RCC 7860 (cell line): ENCODE measurements around the gene ATP8A2.
"Not testable (repeated sequence)": the region's sequence is repeated elsewhere in the genome, so short reads cannot be mapped to it uniquely, and the experiment has no call there.

ENCODE experiments used
- DNase-seq: peaks from one replicate; pipeline ENCODE4 v3.0.0-alpha.2; 2015; ENCODE audit warnings: low spot score
- FAIRE-seq: peaks from 2 replicates; lab custom pipeline; 2012; peaks lifted over from hg19 to GRCh38; lab: Jason Lieb, UNC

ATP8A2 gene

DNA sequence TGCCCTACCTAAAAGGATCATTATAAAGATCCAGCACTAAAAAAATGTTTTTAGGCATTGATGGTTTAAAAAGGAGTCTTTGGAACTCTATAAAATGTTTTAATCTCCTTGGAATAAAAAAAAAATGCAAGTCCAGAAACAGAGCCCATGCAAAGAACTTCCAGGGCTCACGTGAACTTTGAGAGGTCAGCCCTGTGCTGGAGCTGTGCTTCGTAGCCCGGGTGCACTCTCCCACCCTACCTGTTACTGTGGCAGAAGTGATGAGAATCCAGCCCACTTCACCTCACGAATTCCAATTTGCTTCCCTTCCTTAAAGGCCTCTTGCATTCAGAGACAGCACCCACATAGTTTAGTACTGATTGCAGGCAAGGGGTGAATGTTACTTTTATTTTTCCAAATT lies 412.3 kb downstream of the ATP8A2 start:
- no peak for DNase-seq
- no peak for FAIRE-seq

DNA sequence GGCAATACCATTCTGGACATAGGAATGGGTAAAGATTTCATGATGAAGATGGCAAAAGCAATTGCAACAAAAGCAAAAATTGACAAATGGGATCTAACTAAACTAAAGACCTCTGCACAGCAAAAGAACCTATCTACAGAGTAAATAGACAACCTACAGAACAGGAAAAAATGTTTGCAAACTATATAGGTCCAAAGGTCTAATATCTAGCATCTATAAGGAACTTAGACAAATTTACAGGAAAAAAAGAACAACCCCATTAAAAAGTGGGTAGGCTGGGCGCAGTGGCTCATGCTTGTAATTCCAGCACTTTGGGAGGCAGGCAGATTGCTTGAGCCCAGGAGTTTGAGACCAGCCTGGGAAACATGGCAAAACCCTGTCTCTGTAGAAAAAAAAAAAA lies 418.4 kb downstream of the ATP8A2 start:
- DNase-seq, FAIRE-seq: not testable (repeated sequence)

DNA sequence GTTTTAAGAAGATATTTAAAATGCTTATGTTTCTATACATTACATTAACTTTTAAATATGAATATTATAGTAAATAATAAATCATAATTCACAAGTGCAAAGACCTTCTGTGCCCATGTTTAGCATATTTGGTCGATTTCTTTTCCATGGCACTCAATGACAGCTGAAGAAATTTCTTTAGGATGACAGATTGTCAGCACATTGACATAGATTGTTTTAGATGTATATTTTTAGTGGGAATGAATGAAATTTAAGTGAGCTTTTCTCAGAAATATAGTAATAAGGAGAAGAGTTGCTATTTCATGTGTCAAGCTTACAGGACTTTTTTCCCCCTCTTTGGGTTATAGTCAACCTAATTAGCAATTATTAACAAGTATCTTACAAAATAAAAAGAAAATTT lies 423.5 kb downstream of the ATP8A2 start:
- FAIRE-seq = no peak

GRCh38 chr13:25796474-25796873 lies 424.7 kb downstream of the ATP8A2 start:
- no peak for DNase-seq
- no peak for FAIRE-seq

More for the DNA sequence above, 423.5 kb downstream of the ATP8A2 start:
- DNase-seq = no peak

- DNase-seq = no peak
- FAIRE-seq = no peak
Observed at GRCh38 chr13:25798998-25799397, 427.2 kb downstream of the ATP8A2 start.

DNA sequence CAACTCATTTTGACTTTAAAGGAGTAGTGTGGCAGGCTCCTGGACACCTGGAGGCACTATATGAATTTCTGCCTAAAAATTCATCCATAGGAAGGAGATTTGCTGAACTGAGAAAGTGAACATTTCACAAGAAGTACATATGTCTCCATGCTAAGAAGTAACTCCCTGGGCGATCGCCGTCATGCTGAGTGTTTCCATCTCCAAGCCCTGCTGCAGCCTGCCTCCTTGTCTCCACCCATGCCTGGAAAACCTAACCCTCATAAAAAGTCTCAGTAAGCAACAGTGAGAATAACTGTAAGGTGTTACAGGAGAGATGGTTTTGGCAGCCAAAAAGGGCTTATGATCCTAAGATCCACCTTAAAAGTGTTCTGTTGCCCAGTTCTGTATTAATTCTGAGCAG lies 428.7 kb downstream of the ATP8A2 start:
- DNase-seq = no peak
- no peak for FAIRE-seq

DNA sequence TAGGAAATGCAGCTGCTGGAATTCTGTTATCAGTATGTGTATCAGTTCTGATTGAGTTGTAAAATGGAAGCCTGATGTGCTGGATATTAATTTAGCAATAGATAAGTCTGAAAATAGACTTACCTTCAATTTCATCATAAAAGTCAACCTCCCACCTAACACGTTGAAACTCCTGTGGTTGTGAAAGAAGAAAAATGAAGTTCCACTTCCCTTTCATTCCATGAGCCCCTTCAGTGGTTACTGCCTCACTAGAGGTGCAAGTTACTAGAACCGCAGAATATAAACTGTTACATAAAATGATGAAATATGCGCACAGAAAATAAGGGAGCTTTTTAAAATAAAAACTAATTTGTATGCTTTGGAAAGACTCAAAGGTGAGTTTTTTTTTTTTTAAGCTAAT lies 430.8 kb downstream of the ATP8A2 start:
- no peak for FAIRE-seq
- no peak for DNase-seq

- no peak for DNase-seq
- no peak for FAIRE-seq
Observed at GRCh38 chr13:25803641-25804040, 431.9 kb downstream of the ATP8A2 start.

GRCh38 chr13:25806264-25806974 lies 434.6 kb downstream of the ATP8A2 start:
- FAIRE-seq (peak; percentile 66), DNase-seq (peak; percentile 62)

GRCh38 chr13:25807562-25807961 lies 435.8 kb downstream of the ATP8A2 start:
- no peak for DNase-seq
- no peak for FAIRE-seq

DNA sequence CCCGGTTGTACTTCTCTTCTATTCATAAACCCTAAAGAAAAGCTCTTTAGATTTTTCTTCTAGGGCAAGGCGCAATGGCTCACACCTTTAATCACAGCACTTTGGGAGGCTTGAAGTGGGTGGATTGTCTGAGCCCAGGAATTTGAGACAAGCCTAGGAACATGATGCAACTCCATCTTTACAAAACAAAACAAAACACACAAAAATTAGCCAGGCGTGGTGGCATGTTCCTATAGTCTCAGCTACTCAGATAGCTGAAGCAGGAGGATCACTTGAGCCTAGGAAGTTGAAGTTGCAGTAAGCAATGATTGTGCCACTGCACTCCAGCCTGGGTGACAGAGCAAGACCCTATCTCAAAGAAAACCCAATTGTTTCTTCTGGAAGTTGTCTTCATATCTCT lies 439.7 kb downstream of the ATP8A2 start:
- DNase-seq (no peak), FAIRE-seq (no peak)

- DNase-seq (no peak), FAIRE-seq (no peak)
Observed at GRCh38 chr13:25816239-25816638, 444.5 kb downstream of the ATP8A2 start.

GRCh38 chr13:25819856-25820530 lies 448.2 kb downstream of the ATP8A2 start:
- FAIRE-seq = no peak

GRCh38 chr13:25821776-25822175 lies 450.0 kb downstream of the ATP8A2 start:
- no peak for FAIRE-seq
- no peak for DNase-seq

More at GRCh38 chr13:25819856-25820530, 448.2 kb downstream of the ATP8A2 start:
- no peak for DNase-seq

DNA sequence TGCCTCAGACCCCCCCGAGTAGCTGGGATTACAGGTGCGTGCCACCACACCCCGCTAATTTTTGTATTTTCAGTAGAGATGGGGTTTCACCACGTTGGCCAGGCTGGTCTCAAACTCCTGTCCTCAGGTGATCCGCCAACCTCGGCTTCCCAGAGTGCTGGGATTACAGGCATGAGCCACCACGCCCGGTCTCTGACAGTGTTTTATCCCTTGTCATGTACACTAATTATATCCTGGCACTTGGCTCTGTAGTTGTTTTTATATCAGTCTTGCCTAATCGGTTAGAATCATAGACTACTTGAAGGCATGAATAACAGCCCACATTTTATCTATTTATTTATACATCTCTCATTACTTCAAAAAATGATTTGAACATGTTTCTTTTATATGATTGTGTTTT lies 455.4 kb downstream of the ATP8A2 start:
- not testable (repeated sequence) for DNase-seq, FAIRE-seq

GRCh38 chr13:25827831-25828465 lies 456.2 kb downstream of the ATP8A2 start:
- FAIRE-seq (no peak), DNase-seq (no peak)

DNA sequence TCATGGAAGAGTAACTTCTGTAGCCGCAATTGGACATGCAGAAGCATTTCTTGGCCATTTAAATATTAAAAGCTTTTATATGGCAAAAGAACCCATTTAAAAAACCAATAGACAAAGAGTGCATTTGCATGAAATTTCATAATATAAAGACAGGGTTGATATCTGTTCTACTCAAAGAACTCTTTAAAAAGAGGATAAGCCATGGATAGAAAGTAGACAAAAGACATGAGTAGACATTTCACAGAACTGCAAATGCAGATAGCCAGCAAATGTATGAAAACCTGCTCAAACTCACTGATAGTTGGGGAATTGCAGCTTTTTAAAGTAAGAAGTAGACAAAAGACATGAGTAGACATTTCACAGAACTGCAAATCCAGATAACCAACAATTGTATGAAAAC lies 462.0 kb downstream of the ATP8A2 start:
- FAIRE-seq (no peak), DNase-seq (no peak)

- FAIRE-seq (no peak), DNase-seq (no peak)
Observed at GRCh38 chr13:25836574-25837336, 465.0 kb downstream of the ATP8A2 start.

GRCh38 chr13:25839371-25839770 lies 467.6 kb downstream of the ATP8A2 start:
- DNase-seq (no peak), FAIRE-seq (no peak)

DNA sequence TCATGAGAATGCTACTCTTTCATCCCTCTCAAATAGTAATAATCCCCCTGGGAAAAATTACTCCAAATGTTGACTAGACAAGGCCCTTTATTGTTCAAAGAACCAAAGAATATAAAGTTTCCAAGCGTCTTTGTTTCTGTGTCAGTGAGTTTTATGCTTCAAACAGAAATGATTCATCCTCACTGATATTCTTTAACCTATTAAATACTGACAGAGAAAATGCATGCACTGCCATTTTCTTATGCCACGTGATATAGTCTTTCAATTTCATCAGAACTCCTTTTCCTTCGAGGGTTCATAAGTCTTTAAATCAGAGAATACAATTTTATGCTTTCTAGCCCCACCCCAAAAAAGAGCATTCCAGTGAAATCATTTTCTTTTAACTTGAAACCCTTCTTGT lies 468.5 kb downstream of the ATP8A2 start:
- FAIRE-seq (peak; percentile 67), DNase-seq (peak; percentile 8)

- FAIRE-seq (peak; percentile 2), DNase-seq (peak; percentile 19)
Observed at GRCh38 chr13:25840931-25841330, 469.2 kb downstream of the ATP8A2 start.
